ENCODE data around the gene EGFL8. TPM values are rescaled to one million over a fixed set of nuclear protein-coding genes. Genes with fewer than 3 reads are reported as not detected.

Gene EGFL8
- polyA plus RNA-seq, 1 donor: 29.1 TPM

GRCh38 chr6:32168350-32168749, 4.0 kb downstream of the EGFL8 start:
- WGBS (ENCODE audit: insufficient coverage, low lambda C conversion rate): no CpG with 5 or more reads among the region's 2 CpGs
- Histone ChIP-seq H3K4me3 (ENCODE audit: low read length) (no peak overlapping the region), H3K27ac (ENCODE audit: low read length) (no peak overlapping the region), H3K4me1 (ENCODE audit: control insufficient read depth, insufficient read depth, low read length) (peaks cover 15% of the 10 kb centered on the region), H3K36me3 (ENCODE audit: control insufficient read depth, insufficient read depth, low read length) (peaks cover 71% of the 10 kb centered on the region), H3K27me3 (ENCODE audit: control insufficient read depth, insufficient read depth, low read length) (no peaks in the 10 kb centered on the region), H3K9me3 (ENCODE audit: control insufficient read depth, low read depth, low read length) (no peaks in the 10 kb centered on the region)
- DNase-seq: no peak

GRCh38 chr6:32168807-32169591, 4.6 kb downstream of the EGFL8 start:
- peaks cover 65% of the 10 kb centered on the region for H3K36me3 ChIP-seq (ENCODE audit: control insufficient read depth, insufficient read depth, low read length)

DNA sequence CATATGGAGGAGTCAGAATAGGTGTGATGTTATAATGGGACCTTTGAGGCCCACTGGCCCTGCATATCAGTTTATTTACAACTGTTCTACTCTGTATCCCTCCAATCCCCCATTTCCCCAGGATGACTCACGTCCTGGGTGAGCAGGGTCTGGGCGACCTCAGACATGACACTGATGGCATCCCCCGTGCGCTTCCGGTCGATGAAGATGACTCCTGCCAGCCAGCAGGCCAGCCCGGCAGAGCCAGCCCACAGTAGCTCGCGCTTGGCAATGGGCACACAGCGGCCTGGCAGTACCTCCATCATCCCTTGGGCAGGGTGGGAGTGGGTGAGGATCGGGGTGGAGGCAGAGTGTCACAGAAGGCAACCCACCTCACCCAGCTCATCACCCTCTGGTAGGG, 5.9 kb downstream of the EGFL8 start:
- no peaks in the 10 kb centered on the region for H3K27me3 ChIP-seq (ENCODE audit: control insufficient read depth, insufficient read depth, low read length)
- H3K36me3 ChIP-seq (ENCODE audit: control insufficient read depth, insufficient read depth, low read length): peaks cover 58% of the 10 kb centered on the region
- H3K4me3 ChIP-seq (ENCODE audit: low read length): no peak overlapping the region
- H3K27ac ChIP-seq (ENCODE audit: low read length): no peak overlapping the region
- no peak for DNase-seq
- H3K4me1 ChIP-seq (ENCODE audit: control insufficient read depth, insufficient read depth, low read length): peaks cover 18% of the 10 kb centered on the region
- no CpG with 5 or more reads among the region's 11 CpGs for WGBS (ENCODE audit: insufficient coverage, low lambda C conversion rate)
- no peaks in the 10 kb centered on the region for H3K9me3 ChIP-seq (ENCODE audit: control insufficient read depth, low read depth, low read length)

More at GRCh38 chr6:32168807-32169591, 4.6 kb downstream of the EGFL8 start:
- H3K4me1 ChIP-seq (ENCODE audit: control insufficient read depth, insufficient read depth, low read length): peaks cover 15% of the 10 kb centered on the region
- no peaks in the 10 kb centered on the region for H3K9me3 ChIP-seq (ENCODE audit: control insufficient read depth, low read depth, low read length)
- no peak overlapping the region for H3K27ac ChIP-seq (ENCODE audit: low read length)
- DNase-seq: no peak
- WGBS (ENCODE audit: insufficient coverage, low lambda C conversion rate): 40% methylated on average over 1 of the region's 11 CpGs
- H3K27me3 ChIP-seq (ENCODE audit: control insufficient read depth, insufficient read depth, low read length): no peaks in the 10 kb centered on the region
- H3K4me3 ChIP-seq (ENCODE audit: low read length): no peak overlapping the region

DNA sequence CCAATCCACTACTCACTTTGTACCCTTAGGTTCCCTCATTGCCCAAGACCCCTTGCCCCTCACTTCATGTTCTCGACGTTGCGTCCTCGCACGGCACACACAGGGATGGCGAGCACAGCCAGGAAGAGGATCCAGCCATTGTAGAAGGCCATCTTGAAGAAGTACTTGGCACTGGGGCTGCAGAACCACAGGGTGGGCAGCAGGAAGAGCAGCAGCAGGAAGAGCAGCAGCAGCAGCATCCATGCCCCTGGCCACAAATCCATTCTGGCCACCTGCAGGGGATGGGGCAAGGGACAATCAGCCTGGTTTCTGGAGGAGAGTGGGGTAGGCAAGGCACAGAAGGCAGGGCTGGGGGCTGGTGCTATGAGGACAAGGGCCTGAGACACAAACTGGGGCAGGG, 6.8 kb downstream of the EGFL8 start:
- no CpG with 5 or more reads among the region's 6 CpGs for WGBS (ENCODE audit: insufficient coverage, low lambda C conversion rate)
- peaks cover 3% of the 10 kb centered on the region for H3K9me3 ChIP-seq (ENCODE audit: control insufficient read depth, low read depth, low read length)
- H3K4me1 ChIP-seq (ENCODE audit: control insufficient read depth, insufficient read depth, low read length): peaks cover 21% of the 10 kb centered on the region
- H3K36me3 ChIP-seq (ENCODE audit: control insufficient read depth, insufficient read depth, low read length): peaks cover 50% of the 10 kb centered on the region
- H3K27ac ChIP-seq (ENCODE audit: low read length): no peak overlapping the region
- H3K27me3 ChIP-seq (ENCODE audit: control insufficient read depth, insufficient read depth, low read length): no peaks in the 10 kb centered on the region
- no peak for DNase-seq
- no peak overlapping the region for H3K4me3 ChIP-seq (ENCODE audit: low read length)

DNA sequence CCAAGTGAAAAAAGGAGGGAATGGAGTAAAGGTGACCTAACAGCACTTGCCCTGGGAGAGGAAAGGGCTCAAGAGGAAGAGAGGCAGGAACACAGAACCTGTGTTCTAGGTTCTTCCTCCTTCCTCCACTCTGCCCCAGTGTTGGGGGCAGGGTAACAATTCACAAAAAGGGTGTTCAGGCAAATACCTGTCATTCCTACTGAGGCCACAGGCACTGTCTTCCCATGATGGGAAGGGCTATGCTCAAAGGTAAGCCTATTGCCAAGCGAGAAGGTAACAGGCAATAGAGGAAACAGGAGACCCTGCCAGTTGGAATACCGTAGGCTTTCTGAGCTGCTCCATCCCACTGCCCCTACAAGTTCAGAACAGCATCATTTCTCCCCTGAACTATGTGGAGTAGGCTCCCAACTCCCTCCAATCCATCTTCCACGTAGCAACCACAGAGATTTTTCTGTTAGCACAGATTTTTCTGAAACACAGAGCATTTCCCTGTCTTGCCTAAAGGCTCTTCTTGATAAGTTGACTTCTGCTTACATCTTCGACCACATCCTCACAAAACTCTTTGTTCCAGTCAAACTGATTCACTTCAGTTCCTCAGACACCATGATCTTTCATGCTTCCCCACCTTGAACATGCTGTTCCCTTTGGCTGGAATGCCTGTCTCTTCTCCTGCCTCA, 8.8 kb downstream of the EGFL8 start:
- H3K4me1 ChIP-seq (ENCODE audit: control insufficient read depth, insufficient read depth, low read length): peaks cover 24% of the 10 kb centered on the region
- no CpG with 5 or more reads among the region's 4 CpGs for WGBS (ENCODE audit: insufficient coverage, low lambda C conversion rate)
- H3K36me3 ChIP-seq (ENCODE audit: control insufficient read depth, insufficient read depth, low read length): peaks cover 33% of the 10 kb centered on the region
- no peaks in the 10 kb centered on the region for H3K27me3 ChIP-seq (ENCODE audit: control insufficient read depth, insufficient read depth, low read length)
- H3K4me3 ChIP-seq (ENCODE audit: low read length): no peak overlapping the region
- no peak for DNase-seq
- peaks cover 3% of the 10 kb centered on the region for H3K9me3 ChIP-seq (ENCODE audit: control insufficient read depth, low read depth, low read length)
- no peak overlapping the region for H3K27ac ChIP-seq (ENCODE audit: low read length)

DNA sequence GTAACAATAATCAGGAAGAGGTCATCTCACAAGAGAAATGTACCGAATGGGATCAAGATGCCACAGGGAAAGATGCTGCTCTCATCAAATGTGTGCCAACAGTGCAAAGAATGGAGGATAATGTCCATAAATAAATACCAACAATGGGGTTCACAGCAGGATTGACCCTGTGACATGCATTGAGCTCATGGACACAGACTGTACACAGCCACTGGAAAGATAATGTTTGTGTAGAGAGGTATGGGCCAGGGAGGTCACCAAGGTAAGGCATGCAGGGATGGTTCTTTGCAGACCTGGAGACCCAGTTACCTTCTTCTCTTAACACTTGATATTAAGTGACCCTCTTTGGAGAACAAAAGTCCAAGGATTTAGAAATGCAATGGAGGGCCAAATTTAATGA, 10.0 kb downstream of the EGFL8 start:
- Histone ChIP-seq H3K27me3 (ENCODE audit: control insufficient read depth, insufficient read depth, low read length) (no peaks in the 10 kb centered on the region), H3K4me1 (ENCODE audit: control insufficient read depth, insufficient read depth, low read length) (peaks cover 18% of the 10 kb centered on the region), H3K36me3 (ENCODE audit: control insufficient read depth, insufficient read depth, low read length) (peaks cover 21% of the 10 kb centered on the region), H3K4me3 (ENCODE audit: low read length) (no peak overlapping the region), H3K9me3 (ENCODE audit: control insufficient read depth, low read depth, low read length) (peaks cover 3% of the 10 kb centered on the region), H3K27ac (ENCODE audit: low read length) (no peak overlapping the region)
- no peak for DNase-seq
- no CpG with 5 or more reads among the region's 1 CpG for WGBS (ENCODE audit: insufficient coverage, low lambda C conversion rate)

DNA sequence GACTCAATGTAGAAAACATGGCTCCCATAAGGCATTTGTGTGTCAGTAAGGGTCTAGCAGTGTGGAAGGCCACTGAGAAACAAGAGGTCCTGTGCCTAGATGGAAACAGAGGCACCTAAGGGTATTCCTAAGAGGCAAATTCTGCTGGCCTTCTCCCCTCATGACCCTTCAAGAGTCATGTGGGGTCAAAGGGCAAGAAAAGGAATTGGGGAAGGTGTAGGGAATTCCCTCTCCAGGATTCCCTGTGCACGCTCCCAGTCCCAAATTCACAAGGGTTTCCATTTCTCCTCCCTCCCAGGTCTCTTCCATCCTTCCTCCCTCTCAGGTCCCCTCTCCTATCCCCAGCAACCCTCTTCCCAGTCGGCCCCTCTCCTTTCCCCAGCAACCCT, 10.9 kb downstream of the EGFL8 start:
- H3K27me3 ChIP-seq (ENCODE audit: control insufficient read depth, insufficient read depth, low read length): no peaks in the 10 kb centered on the region
- peak overlapping the region; percentile 95 for H3K4me3 ChIP-seq (ENCODE audit: low read length)
- WGBS (ENCODE audit: insufficient coverage, low lambda C conversion rate): no CpG with 5 or more reads among the region's 2 CpGs
- H3K27ac ChIP-seq (ENCODE audit: low read length): peak overlapping the region; percentile 29
- peaks cover 20% of the 10 kb centered on the region for H3K4me1 ChIP-seq (ENCODE audit: control insufficient read depth, insufficient read depth, low read length)
- peaks cover 3% of the 10 kb centered on the region for H3K9me3 ChIP-seq (ENCODE audit: control insufficient read depth, low read depth, low read length)
- peaks cover 17% of the 10 kb centered on the region for H3K36me3 ChIP-seq (ENCODE audit: control insufficient read depth, insufficient read depth, low read length)
- DNase-seq: no peak

DNA sequence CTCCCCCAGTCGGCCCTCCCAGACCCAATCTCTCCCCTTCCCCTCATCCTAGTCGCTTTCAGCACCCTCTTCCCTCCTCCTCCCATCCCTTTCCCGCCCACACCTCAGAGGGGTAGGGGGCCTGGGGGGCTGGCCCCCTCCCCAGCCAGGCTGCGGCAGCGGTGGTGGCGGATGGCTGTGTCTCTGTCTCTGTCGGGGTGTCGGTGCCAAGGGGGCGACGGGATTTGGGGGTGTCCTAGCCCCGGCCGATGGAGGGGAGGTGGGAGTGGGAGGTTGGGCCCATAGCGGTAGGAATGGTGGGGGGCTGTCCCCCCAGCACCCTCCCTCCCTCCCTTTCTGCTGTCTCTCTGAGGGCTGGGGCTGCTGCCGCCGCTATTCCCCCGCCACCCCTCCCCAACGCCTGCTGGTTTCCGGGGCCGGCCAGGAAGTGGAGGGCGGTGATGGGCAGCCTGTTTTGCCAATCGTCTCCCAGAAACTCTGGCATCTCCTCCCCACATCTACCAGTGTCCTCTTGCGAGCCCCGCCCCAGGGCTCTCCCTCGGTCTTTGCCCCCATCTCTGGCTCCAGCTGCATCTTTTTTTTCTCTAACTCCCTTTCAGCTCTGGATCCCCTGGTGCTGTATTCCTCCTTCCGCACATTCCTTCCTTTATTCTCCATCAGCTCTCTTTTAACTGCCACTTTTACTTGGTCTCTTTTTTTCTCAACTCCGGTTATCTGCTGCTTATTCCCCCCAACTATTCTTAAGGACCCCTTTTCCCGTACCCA, 11.5 kb downstream of the EGFL8 start, which contains the start of gene AGPAT1:
AGPAT1 (minus strand) TSS at position 374 of the 765 bp plus-strand sequence. CDS start 4,588 bp downstream, outside the sequence.
- H3K36me3 ChIP-seq (ENCODE audit: control insufficient read depth, insufficient read depth, low read length): peaks cover 15% of the 10 kb centered on the region
- peak within 1 kb of the TSS; percentile 85 for H3K27ac ChIP-seq (ENCODE audit: low read length)
- H3K4me3 ChIP-seq (ENCODE audit: low read length): peak within 1 kb of the TSS; percentile 95
- 0% methylated on average over 3 of the region's 27 CpGs for WGBS (ENCODE audit: insufficient coverage, low lambda C conversion rate)
- peaks cover 3% of the 10 kb centered on the region for H3K9me3 ChIP-seq (ENCODE audit: control insufficient read depth, low read depth, low read length)
- peaks cover 20% of the 10 kb centered on the region for H3K4me1 ChIP-seq (ENCODE audit: control insufficient read depth, insufficient read depth, low read length)
- no peaks in the 10 kb centered on the region for H3K27me3 ChIP-seq (ENCODE audit: control insufficient read depth, insufficient read depth, low read length)
- peak; percentile 96 to 99 for DNase-seq

GRCh38 chr6:32176476-32177182, 12.2 kb downstream of the EGFL8 start:
- H3K9me3 ChIP-seq (ENCODE audit: control insufficient read depth, low read depth, low read length): peaks cover 3% of the 10 kb centered on the region
- no peaks in the 10 kb centered on the region for H3K27me3 ChIP-seq (ENCODE audit: control insufficient read depth, insufficient read depth, low read length)
- peaks cover 20% of the 10 kb centered on the region for H3K4me1 ChIP-seq (ENCODE audit: control insufficient read depth, insufficient read depth, low read length)
- 0% methylated on average over 2 of the region's 5 CpGs for WGBS (ENCODE audit: insufficient coverage, low lambda C conversion rate)
- DNase-seq: peak; percentile 52 to 79
- H3K4me3 ChIP-seq (ENCODE audit: low read length): peak overlapping the region; percentile 95
- H3K27ac ChIP-seq (ENCODE audit: low read length): peak overlapping the region; percentile 85
- H3K36me3 ChIP-seq (ENCODE audit: control insufficient read depth, insufficient read depth, low read length): peaks cover 16% of the 10 kb centered on the region
